Vagina (tissue), 2 donors: ENCODE measurements around the gene ARHGAP26.

Source experiments
- CTCF ChIP-seq, 3 experiments: fragments of 450-650 bp in 2 of 3; fragments of 200-600 bp in 1 of 3; sonication (generic) in 1 of 3; IDR thresholded peaks; one replicate each; pipeline ENCODE4 v1.5.1; 2017 to 2019; ENCODE audit warnings: antibody characterized with exemption in 3 of 3, mild to moderate bottlenecking in 2 of 3, moderate library complexity in 2 of 3
- POLR2A ChIP-seq, 2 donors: fragments of 450-650 bp; IDR thresholded peaks; one replicate each; pipeline ENCODE4 v1.6.1; 2017; ENCODE audit warnings: antibody characterized with exemption in 2 of 2, mild to moderate bottlenecking in 2 of 2, moderate library complexity in 2 of 2

- TF ChIP-seq POLR2A (IDR thresholded peaks at IDR 0.05) (no peak), CTCF (IDR thresholded peaks at IDR 0.05) (no peak)
These were observed 65.9 kb downstream of the ARHGAP26 start for GRCh38 chr5:142836048-142836447.
